ENCODE data around the gene MAP2K3. TPM values are rescaled to one million over a fixed set of nuclear protein-coding genes. Genes with fewer than 3 reads are reported as not detected.

Gene MAP2K3
- total and polyA plus RNA-seq, 2 experiments from 2014 or later: 42.6 to 119 TPM

DNA sequence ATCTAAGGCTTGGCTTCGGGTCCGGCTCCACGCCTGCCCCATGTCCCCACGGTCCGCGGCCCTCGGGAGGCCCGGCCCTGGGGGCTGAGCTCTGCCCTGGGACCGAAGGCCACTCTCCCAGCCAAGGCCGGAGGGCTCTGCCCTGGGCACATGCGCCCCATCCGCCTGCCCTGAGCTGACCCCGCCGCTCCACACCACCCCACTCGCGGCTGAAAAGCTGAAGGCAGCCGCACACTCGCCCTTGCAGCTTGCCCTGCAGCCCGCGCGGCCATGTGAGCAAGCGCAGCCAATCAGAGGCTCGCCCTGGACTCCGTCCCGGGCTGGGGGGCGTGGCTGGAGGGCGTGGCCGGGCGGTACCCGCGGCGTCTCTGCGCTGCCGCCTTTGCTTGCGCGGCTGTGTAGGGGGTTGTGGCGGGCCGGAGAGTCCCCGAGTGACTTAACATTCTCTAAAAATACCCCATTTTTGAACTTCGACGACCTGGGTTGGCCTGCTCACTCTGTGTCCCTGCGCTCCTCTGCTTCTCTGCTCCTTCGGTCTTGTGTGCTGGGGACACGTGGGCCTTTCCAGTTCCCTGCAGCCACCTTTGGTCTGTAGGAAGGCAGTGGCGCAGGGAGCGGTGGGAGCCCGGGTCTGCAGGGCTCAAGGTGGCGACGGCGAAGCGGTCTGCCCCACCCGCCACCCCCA, 8.8 kb upstream of the MAP2K3 start:
- in situ Hi-C loops (cut with MboI): no loop called here
- no peaks in the 10 kb centered on the region for H3K9me2 ChIP-seq (ENCODE audit: insufficient read depth)

DNA sequence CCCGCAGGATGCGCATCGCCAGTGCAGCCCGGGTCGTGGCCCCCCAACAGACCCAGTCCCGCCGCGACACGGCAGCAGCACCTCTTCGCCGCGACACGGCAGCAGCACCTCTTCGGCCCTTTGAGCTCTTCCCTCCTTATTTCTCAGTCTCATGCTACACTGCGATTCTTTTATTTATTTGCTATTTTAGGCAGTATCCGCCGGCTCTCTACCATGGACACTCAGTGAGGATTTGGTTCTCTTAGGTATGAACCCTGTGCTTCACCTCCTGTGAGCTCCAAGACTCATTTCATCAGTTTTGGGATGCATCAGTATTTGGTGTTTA, 8.3 kb upstream of the MAP2K3 start:
- no peaks in the 10 kb centered on the region for H3K36me3 ChIP-seq (ENCODE audit: low read depth)
- peak overlapping the region; percentile 94 for H2AFZ ChIP-seq
- TF ChIP-seq EZH2phosphoT487 (IDR thresholded peaks at IDR 0.05; ENCODE audit: insufficient read depth, low read depth): no peak
- peaks cover 4% of the 10 kb centered on the region; the same call in 1 of the 2 replicates for H3F3A ChIP-seq (ENCODE audit: insufficient read depth)
- peak overlapping the region; percentile 88 for H3K4me2 ChIP-seq (ENCODE audit: unreplicated experiment)
- H4K20me1 ChIP-seq (ENCODE audit: insufficient read depth): no peaks in the 10 kb centered on the region
- in situ Hi-C loops (cut with MboI): no loop called here
- no peak overlapping the region for H3K27ac ChIP-seq
- H3K4me3 ChIP-seq: peak overlapping the region; percentile 76
- H3K9ac ChIP-seq: peak overlapping the region; percentile 69
- WGBS, 2 experiments (ENCODE audit: low coverage in 1 of 2, low lambda C conversion rate in 2 of 2, missing lambda C conversion rate in 2 of 2): 12 to 14% methylated on average over 16 to 17 of the region's 17 CpGs
- peaks cover 5% of the 10 kb centered on the region for H3K4me1 ChIP-seq (ENCODE audit: insufficient read depth)
- no peaks in the 10 kb centered on the region for H3K9me3 ChIP-seq (ENCODE audit: low read depth)
- DNase-seq: peak; percentile 27
- H3K9me2 ChIP-seq (ENCODE audit: insufficient read depth): no peaks in the 10 kb centered on the region
- H3K27me3 ChIP-seq (replicated peaks; ENCODE audit: insufficient read depth): no peaks in the 10 kb centered on the region
- no peaks in the 10 kb centered on the region; the same call in none of the 2 replicates for H3K79me2 ChIP-seq (ENCODE audit: insufficient read depth)

More for the DNA sequence above, 8.8 kb upstream of the MAP2K3 start:
- WGBS, 2 experiments (ENCODE audit: low coverage in 1 of 2, low lambda C conversion rate in 2 of 2, missing lambda C conversion rate in 2 of 2): 1 to 3% methylated on average over 42 to 45 of the region's 52 CpGs
- TF ChIP-seq EZH2phosphoT487 (IDR thresholded peaks at IDR 0.05; ENCODE audit: insufficient read depth, low read depth) (no peak), EZH2 (IDR thresholded peaks at IDR 0.05; ENCODE audit: insufficient read depth, poor library complexity, severe bottlenecking) (no peak)
- Histone ChIP-seq H3K79me2 (ENCODE audit: insufficient read depth) (no peaks in the 10 kb centered on the region; the same call in 1 of the 2 replicates), H3K9me3 (ENCODE audit: low read depth) (no peaks in the 10 kb centered on the region), H3K9ac (peak overlapping the region; percentile 69), H3K27ac (no peak overlapping the region), H3K4me2 (ENCODE audit: unreplicated experiment) (peak overlapping the region; percentile 88), H3K36me3 (ENCODE audit: low read depth) (no peaks in the 10 kb centered on the region), H2AFZ (peak overlapping the region; percentile 94), H3K4me3 (peak overlapping the region; percentile 76), H3K4me1 (ENCODE audit: insufficient read depth) (peaks cover 5% of the 10 kb centered on the region), H3K27me3 (replicated peaks; ENCODE audit: insufficient read depth) (no peaks in the 10 kb centered on the region), H4K20me1 (ENCODE audit: insufficient read depth) (no peaks in the 10 kb centered on the region), H3F3A (ENCODE audit: insufficient read depth) (no peaks in the 10 kb centered on the region)
- DNase-seq: peak; percentile 97

DNA sequence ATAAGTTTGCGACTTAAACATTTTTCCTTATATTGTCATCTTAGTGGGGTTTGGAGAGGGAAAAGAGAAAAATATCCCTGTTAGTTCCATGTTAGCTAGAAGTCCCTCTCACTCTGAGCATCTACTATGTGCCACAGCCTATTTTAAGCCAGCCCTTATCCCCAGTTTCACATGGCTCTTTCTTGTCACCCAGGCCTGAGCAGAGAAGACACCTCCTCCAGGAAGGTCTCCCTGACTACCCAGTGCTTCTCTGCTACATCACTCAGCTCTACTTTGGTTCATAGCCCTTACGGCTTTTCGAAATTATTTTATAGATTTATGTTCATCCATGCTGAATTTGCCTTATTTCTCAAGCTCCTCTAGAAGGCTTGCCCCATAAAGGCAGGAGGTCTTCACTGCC, 7.2 kb upstream of the MAP2K3 start:
- Histone ChIP-seq H2AFZ (no peak overlapping the region), H3F3A (ENCODE audit: insufficient read depth) (peaks cover 13% of the 10 kb centered on the region; the same call in 1 of the 2 replicates), H3K79me2 (ENCODE audit: insufficient read depth) (no peaks in the 10 kb centered on the region; the same call in none of the 2 replicates), H4K20me1 (ENCODE audit: insufficient read depth) (no peaks in the 10 kb centered on the region), H3K36me3 (ENCODE audit: low read depth) (no peaks in the 10 kb centered on the region), H3K4me1 (ENCODE audit: insufficient read depth) (peaks cover 9% of the 10 kb centered on the region), H3K9me2 (ENCODE audit: insufficient read depth) (no peaks in the 10 kb centered on the region), H3K9me3 (ENCODE audit: low read depth) (no peaks in the 10 kb centered on the region), H3K27me3 (replicated peaks; ENCODE audit: insufficient read depth) (no peaks in the 10 kb centered on the region), H3K27ac (no peak overlapping the region), H3K4me2 (ENCODE audit: unreplicated experiment) (no peak overlapping the region), H3K4me3 (no peak overlapping the region), H3K9ac (no peak overlapping the region)
- no peak for DNase-seq
- in situ Hi-C loops (cut with MboI): no loop called here
- TF ChIP-seq EZH2phosphoT487 (IDR thresholded peaks at IDR 0.05; ENCODE audit: insufficient read depth, low read depth): no peak
- no peak for TF ChIP-seq EZH2 (IDR thresholded peaks at IDR 0.05; ENCODE audit: insufficient read depth, poor library complexity, severe bottlenecking)
- WGBS, 2 experiments (ENCODE audit: low coverage in 1 of 2, low lambda C conversion rate in 2 of 2, missing lambda C conversion rate in 2 of 2): 94 to 99% methylated on average over 3 of the region's 3 CpGs

DNA sequence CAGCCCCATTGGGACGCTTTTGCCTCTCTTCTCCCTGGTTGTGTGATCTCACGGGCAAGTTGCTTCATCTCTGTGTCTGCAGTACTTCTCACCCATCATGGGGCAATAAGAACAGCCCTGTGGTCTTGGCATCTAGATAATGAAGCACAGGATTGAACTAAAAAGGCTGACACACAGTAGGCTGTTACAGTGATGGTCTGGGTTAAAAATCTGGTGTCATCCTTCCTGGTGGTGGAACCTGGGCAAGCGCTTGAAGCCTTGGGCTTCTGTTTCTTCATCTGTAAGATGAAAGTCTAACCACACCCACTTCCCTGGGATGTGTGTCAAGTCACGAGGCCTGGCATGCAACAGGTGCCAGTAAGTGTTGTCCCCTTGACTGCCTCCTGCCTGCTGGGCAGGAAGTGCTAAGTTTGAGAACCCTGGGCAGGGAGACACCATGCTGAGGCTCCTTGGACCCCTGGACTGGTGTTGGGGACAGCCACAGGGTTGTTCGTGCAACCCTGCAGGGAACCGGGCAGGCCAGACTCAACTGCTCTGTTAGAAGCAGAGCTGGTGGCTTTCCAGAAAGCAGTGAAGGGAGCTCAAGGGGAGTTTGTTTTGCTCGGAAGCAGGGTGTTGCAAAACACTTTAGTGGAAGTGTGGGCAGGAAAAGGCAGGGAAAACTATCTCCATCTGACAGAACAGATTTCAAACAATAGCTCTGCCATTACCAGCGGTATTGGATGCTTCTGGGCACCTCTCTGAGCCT, 5.9 kb upstream of the MAP2K3 start:
- Histone ChIP-seq H3K9me2 (ENCODE audit: insufficient read depth) (no peaks in the 10 kb centered on the region), H3K27me3 (replicated peaks; ENCODE audit: insufficient read depth) (no peaks in the 10 kb centered on the region), H3K4me1 (ENCODE audit: insufficient read depth) (peaks cover 19% of the 10 kb centered on the region), H3K27ac (no peak overlapping the region), H3K4me2 (ENCODE audit: unreplicated experiment) (no peak overlapping the region), H3K36me3 (ENCODE audit: low read depth) (no peaks in the 10 kb centered on the region), H3K79me2 (ENCODE audit: insufficient read depth) (no peaks in the 10 kb centered on the region; the same call in none of the 2 replicates), H3K9ac (no peak overlapping the region), H2AFZ (no peak overlapping the region), H3K4me3 (no peak overlapping the region), H4K20me1 (ENCODE audit: insufficient read depth) (no peaks in the 10 kb centered on the region), H3K9me3 (ENCODE audit: low read depth) (no peaks in the 10 kb centered on the region), H3F3A (ENCODE audit: insufficient read depth) (peaks cover 25% of the 10 kb centered on the region)
- in situ Hi-C loops (cut with MboI): no loop called here
- WGBS, 2 experiments (ENCODE audit: low coverage in 1 of 2, low lambda C conversion rate in 2 of 2, missing lambda C conversion rate in 2 of 2): 47 to 48% methylated on average over 8 of the region's 8 CpGs
- peak; percentile 68 for DNase-seq
- TF ChIP-seq EZH2phosphoT487 (IDR thresholded peaks at IDR 0.05; ENCODE audit: insufficient read depth, low read depth): no peak
- TF ChIP-seq EZH2 (IDR thresholded peaks at IDR 0.05; ENCODE audit: insufficient read depth, poor library complexity, severe bottlenecking): no peak

Data from GM23248 (cell line).